HPDE6-E6E7 (cell line): ENCODE measurements around the gene TMOD4.

Experiments used
- DNase-seq: peaks from one replicate; pipeline ENCODE4 v3.0.0; 2011; ENCODE audit warnings: missing footprints; ENCODE audit errors: extremely low spot score

Gene TMOD4

DNA sequence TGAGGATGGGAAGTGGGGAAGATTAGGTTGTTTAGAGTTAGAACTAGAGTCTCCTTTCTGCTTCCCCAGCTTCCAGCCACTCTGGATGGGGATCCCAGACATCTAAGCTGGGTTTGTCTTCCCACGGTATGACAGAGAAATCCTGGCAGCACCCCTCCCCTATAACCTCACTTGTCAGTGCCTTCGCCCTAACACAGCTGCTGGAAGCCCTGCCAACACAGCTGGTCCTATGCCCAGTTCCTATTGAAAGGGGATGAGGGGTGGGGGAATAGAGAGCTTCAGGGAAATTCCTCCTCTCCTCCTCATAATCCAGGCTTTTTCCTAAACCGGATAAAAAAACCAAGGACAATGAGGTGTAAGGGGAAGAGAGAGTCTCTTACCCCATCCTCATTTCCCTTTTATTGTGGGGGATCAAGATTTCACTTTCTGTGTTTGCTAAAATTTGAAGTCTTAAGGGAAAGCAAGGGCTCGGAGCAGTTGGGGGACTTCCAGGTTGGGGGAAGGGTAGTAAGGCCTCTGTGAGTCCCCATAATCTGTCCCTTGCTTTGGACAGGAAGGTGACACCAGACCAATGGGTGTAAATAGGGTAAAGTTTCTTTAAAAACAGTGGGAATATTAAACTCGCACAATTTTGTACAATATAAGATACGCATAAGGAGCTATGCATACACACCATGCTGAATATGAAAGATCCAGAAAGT is 590 bp downstream of the TMOD4 start:
- DNase-seq, result no peak

DNA sequence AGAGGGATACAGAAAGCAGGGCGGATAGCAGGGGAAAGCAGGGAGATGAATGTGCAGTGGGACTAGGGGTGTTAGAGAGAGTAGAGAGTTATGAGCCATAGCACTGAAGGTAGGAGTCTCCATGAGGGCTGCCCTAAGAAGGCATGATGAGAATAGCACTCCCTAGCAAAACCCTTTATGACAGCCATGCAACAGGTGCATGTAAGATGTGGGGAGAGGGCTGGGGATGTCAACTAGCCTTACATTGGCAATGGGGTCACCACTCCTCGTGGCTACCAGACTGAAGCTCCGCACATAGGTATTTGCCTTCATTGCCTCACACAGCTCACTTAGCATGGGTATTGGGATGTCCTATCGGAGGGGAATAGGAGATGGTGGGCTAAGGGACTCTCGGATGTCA is 4.6 kb downstream of the TMOD4 start:
- DNase-seq, result no peak

DNA sequence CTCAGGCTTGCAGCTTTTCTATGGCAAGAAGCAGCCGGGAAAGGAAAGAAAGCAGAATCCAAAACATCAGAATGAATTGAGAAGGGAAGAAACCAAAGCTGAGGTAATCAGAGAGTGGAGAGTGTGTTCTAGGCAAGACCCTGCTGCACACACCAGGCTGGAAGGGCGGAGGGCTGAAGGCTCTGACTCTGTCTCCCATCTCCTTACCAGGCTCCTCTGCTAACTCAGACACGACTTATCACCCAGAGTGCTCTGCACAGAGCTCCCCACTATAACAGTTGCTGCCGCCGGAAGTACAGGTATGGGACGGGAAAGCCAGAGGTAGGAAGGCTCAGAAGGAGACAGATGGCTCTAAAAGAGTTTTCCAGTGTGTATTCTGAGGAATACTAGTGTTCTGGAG is 8.7 kb downstream of the TMOD4 start:
- DNase-seq, result no peak

DNA sequence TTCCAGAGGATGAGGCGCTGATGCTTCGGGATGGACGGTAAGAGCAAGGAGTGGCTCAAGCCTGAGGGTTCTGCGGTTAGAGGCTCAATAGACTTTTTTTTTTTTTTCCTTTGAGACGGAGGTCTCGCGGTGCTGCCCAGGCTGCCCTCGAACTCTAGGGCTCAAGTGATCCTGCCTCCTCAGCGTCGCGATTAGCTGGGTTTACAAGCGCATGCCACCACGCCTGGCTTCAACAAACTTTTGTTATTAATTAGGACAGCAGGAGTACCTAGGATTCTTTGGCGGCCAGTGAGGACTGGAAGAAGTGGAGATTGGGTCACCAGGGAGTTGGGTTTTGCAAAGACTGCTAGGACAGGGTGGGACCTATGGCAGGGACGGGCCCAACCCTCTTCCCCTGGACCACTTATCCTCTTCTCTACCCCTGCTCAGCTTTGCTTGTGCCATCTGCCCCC is 9.2 kb downstream of the TMOD4 start:
- DNase-seq, result peak; percentile 49

DNA sequence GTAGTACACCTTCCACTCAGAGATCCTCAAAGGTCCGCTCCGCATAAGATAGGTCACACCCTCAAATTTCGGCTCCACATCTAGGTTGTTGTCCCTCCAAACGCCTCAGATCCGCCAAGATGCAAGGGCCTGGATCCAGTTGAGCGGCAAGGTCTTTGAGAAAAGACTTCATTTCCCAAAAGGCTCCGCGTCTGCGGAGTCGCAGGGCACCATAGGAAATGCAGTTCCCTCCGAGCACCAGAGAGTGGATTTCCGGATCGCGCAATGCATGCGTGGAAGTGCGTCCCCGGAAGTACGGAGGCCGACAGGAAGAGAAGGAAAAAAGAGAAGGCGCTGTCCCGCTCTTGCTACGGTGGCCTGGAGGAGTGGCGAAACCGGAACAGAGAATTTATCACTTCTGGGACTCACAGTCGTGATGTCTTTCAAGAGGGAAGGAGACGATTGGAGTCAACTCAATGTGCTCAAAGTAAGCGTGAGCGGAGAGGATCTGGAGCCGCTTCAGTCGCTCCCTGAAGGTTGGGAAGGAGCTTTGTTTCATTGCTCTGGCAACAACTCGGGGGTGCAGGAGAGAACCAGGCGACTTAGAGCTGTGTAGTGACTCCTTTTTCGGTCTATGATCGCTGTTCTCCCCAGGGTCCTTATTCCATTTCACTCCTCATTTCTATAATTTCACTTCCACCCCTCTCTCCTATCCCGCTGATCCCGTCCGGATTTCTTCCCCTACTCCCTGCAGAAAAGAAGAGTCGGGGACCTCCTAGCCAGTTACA is 9.9 kb downstream of the TMOD4 start, which contains the start of the genes LYSMD1 and SCNM1:
Gene LYSMD1 (minus strand): TSS at position 165 of the 767 bp plus-strand sequence. CDS start 644 bp downstream, outside the sequence.
Gene SCNM1 (plus strand): TSS at position 407 of the 767 bp plus-strand sequence. CDS start 9 bp downstream, at position 416.
- peak; percentile 97 for DNase-seq

DNA sequence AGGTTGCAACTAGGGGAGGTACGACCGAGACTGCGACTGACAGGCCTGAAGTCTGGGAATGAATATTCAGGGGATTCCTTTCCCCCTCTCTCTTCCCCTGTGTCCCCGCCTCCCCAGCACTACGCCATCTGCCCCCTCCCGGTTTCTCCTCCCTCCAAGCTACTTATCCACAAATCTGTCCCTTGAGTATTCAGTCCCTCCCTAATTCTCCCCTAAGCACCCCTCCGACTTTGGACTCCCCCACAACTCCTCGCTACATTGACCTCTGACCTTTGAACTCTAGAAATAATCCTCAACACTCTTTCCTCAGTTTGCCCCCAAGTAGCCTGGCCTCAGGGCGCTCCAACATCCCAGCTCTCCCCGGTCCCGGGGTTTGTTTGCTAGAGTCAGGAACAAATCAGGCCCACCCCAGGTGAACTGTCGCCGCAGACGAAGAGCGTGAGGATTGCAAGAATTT is 10.5 kb downstream of the TMOD4 start:
- no peak for DNase-seq

DNA sequence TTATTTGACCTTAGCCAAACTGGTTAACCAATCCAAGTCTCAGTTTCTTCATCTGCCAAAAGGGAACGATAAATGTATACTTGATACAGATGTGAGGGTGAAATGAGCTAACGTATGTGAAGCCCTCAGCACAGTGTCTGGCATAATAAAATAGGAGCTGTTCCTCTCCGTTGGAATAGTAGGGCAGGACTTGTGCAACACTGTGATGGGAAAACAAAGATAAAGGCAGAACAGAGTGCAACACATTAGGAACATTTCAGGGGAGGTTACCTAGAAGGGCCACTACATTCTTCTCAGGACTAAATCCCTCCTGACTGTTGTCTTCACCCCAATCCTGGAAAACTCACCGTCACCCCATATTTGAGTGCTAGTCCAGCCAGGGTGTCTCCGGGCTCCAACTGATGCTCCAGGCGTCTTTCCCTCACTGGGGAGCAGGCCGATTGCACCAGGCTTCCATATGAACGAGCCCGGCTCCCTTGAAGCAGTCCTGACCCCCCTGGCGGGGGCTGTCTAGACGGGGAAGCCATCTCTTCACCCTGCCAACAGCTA is 11.0 kb downstream of the TMOD4 start:
- DNase-seq, result no peak

DNA sequence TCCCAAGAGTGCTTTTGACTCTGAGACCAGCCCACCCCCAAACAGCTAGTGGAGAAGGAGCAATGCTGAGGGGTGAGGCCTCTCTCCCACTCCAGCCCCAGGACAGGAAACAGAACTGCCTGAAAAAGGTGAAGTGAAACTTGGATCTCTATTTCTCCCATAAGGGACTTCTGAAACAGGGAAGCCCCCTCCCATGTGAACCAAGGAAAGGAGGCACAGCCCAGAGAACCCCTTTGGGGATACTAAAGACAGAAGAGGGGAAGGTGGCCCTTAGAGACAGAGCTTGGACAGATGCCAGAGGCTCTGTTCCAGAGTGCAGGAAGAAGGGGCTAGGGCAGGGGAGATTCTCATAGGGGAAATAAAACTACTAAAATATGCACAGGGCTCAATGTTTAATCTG is 16.4 kb downstream of the TMOD4 start:
- DNase-seq, result no peak

DNA sequence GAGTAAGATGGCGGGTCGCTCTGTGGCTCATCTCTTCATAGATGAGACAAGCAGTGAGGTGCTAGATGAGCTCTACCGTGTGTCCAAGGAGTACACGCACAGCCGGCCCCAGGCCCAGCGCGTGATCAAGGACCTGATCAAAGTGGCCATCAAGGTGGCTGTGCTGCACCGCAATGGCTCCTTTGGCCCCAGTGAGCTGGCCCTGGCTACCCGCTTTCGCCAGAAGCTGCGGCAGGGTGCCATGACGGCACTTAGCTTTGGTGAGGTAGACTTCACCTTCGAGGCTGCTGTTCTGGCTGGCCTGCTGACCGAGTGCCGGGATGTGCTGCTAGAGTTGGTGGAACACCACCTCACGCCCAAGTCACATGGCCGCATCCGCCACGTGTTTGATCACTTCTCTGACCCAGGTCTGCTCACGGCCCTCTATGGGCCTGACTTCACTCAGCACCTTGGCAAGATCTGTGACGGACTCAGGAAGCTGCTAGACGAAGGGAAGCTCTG is 17.0 kb downstream of the TMOD4 start:
- DNase-seq, result no peak

DNA sequence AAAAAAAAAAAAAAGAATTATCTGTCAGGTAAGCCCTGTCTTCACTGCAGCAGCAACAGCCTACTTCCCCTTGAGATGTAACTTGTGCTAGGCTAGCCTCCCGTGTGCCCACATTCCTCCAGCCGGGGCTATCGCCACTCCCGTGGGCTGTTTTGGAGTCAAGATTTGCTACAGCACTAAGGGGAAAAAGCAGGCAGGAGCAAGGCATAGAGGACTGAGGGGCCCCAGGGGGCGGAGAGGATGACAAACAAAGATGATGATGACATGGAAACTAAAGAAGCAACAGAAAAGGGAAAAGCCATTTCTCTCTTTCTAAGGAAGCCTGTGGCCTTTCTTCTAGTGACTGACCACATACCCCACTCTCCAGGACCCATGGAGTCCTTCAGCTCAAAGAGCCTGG is 17.5 kb downstream of the TMOD4 start:
- no peak for DNase-seq

DNA sequence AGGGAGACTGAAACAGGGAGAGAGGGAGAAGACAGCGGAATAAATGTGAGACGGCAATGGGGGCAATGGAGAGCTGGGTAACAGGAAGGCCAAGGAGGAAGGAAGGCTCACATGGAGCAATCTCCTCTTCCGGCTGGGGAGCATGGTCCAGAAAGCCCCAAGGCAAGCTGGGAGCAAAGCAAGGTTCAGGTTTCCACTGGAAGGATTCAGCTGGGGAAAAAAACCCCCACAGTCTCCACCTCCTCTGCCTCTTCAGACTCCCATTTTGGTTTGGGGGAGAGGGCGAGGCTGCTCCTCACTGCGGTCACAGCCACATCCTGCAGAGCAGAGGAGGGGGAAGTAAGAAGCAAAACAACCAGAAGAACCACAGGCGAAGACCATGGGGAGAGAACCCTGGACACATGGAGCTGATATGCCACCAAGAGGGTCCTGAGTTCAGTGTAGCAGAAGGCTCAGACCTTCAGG is 18.7 kb downstream of the TMOD4 start:
- DNase-seq, result no peak

DNA sequence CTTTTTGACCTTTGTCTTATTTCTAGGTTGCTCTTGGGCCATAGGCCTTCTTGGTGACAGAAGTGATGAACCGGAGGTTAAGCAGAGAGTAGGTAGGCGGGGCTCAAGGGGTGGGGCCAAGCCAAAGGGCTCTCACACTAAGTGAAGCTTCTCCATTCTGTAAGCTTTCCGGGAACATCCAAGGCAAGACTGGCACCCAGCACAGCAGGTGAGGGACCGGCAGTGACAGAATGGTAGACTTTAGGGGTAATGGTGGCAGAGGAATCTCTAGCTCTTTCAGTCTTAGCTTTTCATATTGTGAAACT is 19.3 kb downstream of the TMOD4 start, which contains the start of gene TNFAIP8L2:
Gene TNFAIP8L2 (plus strand): TSS at position 135 of the 305 bp plus-strand sequence. CDS start 2,049 bp downstream, outside the sequence.
- no peak for DNase-seq

DNA sequence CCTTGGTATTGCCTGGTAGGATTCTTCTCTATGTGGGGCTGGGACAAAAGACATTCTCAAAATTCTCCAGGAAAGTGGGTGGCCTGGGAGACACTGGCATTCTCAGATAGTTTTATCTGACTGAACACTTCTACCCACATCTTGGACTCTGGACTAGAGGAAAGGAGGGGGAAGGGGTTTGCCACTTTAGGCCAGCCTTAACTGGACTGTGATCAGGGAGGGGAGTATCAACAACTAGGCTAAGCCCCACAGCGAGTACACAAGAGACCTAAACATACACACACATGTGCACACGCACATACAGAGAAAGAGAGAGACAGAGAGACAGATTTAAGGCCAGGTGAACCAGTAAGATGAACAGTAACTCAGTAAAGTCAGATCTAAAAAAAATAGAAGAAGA is 28.1 kb downstream of the TMOD4 start:
- DNase-seq, result no peak

DNA sequence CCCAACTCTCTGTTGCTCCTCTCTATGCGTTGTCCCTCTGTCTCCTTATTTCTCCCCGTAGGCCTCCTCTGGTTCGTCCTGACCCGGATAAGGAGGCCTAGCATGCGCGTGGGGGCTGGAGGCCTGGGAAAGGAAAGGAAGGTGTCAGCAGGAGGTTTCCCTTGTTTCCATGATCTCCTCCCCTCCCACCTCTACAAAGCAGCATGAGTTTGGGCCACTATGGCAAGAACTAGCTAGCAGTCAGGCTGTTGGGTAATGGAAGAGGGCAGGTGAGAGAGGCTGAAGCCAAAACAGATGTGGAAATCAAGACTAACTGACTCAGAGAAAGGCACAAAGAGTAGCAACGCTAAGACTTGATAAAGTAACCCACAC is 28.7 kb downstream of the TMOD4 start:
- no peak for DNase-seq

DNA sequence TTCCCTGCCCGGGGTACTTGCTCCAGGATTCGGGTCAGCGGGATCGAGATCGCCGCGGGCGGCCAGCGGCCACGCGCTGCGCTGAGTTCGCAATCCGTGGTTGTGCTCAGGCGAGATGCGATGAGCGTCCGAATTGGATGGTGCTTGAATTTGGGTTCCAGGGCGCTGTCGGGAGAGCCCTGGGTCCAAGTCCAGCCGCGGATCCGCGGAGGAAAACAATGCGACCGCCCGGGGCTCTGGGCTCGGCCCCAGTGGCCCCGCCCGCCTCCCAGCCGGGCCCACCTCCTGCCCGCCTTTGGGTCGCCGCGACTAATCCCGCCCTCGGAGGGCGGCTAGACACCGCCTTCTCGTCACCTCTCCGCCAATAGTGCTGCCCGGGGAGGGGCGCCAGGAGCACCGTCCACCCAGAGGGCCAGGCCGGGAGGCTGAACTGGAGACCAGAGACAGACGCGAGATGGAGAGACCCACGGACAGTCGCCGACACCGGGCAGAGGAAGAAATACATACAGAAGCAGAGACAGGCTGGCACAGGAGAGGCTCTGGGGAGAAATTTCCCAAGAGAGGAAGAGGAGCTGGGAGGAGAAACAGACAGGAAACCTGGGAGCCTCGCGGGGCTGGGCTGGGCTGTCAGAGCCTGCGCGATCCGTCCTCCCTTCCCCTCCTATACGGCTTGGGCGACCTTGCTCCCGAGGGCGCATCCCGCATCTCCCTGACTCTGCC is 29.2 kb downstream of the TMOD4 start, which contains the start of gene SEMA6C:
Gene SEMA6C (minus strand): TSS at position 220 of the 720 bp plus-strand sequence. CDS start 4,010 bp downstream, outside the sequence.
- DNase-seq, result peak; percentile 95

DNA sequence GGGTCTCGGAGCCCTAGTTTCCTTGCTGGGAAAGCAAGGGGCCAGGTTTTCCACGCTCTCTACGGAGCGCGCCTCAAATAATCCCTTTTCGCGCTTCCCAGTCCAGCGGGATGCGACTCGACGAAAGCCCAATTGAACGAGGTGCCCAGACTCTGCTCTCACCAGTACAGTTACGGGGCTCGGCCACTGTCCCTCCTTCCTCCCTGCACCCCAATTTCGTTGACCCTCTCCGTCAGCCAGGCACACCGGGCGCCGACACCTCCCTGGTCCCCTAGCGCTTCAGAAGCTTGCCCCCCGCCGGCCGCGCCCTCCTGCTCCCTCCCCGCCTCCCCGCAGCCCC is 29.7 kb downstream of the TMOD4 start:
- no peak for DNase-seq

DNA sequence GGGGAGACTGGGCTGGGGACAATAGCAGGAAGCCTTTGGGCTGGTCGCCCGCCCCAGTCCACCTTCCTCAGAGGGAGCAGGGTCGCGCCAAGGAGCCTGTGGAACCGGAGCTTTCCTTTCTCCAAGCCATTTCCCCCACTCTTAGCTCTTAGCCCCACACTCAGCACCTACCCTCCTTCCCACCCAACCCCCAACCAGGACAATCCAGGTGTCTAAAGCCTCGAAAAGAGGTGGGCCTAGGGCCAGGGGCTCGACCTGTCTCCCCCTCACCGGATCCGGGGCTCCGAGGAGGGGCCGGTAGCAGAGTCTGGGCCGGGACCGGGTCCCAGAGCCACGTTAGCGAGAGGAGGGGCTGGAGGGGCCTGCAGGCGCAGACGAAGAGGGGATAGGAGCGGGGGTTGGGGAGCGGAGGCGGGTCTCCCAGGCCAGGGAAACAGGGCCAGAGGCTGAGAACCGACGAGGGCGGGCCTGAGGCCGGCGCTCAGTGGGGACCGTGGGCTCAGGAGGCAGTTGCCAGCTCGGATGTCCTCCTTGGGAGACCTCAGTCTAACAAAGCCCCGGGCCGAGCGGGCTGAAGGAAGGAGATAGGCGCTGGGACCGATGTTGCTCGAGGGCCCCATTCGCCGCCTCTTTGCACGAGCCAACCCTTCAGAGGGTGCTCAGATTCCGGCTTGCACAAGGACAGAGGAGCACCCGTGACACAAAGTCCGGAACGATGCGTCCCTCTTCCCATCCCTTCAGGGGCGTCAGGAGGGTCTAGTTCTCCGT is 30.3 kb downstream of the TMOD4 start:
- no peak for DNase-seq

DNA sequence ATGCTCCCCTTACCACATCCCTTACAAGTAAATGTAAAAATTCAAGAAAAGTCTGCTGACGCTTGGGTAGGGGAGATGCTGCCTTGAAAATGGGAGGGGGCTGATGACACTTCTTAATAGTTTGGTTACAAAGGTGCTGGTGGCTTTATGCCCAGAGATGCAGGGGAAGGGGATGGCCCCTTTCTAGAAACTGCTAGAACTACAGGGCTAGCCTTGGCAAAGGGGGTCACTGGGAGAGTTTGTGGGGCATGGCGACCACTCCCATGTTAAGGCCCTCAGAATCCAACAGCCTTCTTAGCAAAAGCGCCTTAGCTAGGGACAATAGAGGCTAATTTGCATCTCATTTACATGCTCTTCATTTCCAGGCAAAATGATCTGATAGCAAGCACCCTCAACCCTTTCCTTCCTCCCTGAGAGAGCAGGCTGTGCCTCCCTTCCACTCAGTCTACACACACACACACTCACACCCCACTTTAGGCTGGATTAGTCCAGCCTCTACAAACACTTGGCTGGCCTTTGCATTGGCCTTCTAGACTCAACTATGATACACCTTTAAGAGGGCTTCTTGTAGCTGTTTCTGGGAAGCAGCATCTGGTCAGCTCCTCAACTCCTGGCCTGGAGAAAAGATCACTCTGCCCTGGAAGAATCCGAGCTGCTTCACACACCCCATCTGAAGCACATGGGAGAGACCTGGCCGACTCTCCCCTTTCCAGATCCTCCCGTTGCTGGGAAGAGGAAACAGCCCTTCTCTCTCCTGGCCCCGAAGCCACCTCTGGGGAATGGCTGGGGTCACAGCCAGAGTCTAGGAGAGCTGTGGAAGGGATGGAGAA is 31.1 kb downstream of the TMOD4 start:
- DNase-seq, result no peak

DNA sequence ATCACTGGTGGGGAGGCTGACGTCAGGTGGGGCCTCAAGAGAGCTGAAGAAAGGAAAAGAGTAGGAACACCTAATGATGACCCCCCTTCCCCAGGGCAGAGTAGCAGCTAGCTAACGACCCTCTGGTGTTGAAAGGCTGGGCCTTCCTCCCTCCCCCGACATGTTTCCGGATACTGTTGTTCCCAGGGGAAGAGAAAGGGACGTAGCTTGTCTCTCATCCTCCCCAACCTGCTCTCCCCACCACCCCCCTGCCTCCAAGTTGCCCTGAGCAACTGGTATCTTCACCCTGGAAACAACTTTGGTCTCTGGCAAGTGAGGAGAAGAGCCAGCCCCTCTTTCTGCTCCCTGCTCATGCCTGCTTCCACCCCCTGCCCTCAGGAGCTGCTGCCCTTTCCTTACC is 31.8 kb downstream of the TMOD4 start:
- DNase-seq, result no peak

DNA sequence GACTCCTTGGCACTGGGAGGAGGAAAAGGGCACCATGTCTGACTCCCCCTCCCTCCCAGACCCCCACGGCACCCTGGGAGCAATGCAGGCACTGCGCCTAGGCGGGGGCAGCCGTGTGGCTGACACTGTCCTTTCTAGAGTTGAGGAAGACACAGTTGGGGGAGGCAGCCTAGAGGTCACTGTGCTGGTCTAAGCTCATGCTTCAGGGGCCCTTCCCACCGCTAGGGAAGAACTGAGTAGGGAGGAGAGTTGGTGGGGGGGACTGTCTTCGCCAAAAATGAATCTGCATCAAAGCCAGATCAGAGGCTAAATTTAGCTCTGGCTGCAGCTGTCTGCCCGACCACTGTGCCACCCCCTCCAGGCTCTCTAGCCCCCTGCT is 32.7 kb downstream of the TMOD4 start:
- no peak for DNase-seq
